NCI-H128 (cell line): ENCODE data around the gene HPD.
"Not testable (repeated sequence)": the region's sequence is repeated elsewhere in the genome, so short reads cannot be mapped to it uniquely, and the experiment has no call there.

ENCODE experiments used
- DNase-seq: peaks from one replicate; lab custom pipeline; 2025; ENCODE audit not compliant: unreplicated experiment; lab: John Stamatoyannopoulos, UW

The HPD gene

DNA sequence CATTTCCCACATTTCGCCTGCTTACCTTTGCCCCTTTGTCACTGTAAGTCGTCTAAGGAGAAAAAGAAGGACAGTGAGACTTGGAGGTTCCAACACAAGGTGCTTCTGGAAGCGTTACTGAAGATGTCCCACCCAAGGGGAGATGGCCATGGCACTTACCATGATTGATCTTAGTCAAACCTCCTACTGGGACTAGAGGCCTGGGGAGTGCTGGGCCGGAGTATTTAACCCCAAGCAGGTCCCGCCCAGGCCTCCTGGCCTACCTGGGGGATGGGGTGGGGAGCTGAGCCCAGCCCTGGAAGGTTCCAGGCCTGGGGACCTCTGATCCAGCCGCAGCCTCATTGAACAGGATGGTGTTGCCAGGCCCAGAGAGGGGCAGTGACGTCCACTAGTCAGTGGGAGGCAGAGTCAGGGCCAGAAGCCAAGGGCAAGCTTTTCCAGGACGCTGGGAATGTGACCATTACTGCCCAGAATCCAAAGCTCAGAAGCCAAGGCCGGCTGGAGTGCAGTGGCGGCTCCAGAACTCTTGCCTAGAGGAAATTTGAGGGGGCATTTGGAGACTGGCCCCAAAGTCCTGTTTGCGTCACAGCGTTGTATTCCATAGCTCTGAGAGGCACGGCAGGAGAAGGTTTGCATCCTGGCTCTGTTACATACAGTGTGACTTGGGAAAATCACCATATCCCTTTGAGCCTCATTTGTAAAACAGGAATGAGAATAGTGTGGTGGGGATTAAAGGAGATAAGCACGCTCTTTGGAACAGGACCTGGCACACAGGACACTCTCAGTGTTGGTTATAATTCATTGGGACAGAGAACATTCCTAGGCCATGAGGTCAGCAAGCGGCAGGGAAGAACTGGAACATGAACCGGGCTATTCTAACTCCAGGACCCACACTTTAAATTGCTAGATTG lies at the start of gene HPD:
HPD (minus strand) TSS at position 198 of the 911 bp plus-strand sequence; CDS start at position 162, 36 bp downstream.
- no peak for DNase-seq

DNA sequence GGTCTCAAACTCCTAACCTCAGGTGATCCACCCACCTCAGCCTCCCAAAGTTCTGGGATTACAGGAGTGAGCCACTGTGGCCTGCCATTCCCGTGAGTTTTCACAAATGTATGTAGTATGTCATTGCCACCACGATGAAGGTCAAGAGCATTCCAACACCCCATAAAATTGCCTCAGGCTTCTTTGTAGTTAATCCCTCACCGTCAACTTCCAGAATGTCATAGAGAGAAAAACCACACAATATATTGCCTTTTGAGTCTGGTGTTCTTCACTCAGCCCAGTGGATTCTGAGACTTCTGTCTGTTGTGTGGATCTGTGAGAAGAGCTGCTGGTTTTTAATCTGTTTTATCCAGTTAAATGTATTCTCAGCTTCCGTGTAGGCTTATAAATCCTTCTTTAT lies 47.1 kb upstream of the HPD start:
- DNase-seq = no peak

- no peak for DNase-seq
Measured at GRCh38 chr12:121903202-121903601, 44.5 kb upstream of the HPD start.

GRCh38 chr12:121899590-121899989 lies 40.9 kb upstream of the HPD start:
- no peak for DNase-seq

- no peak for DNase-seq
Measured at GRCh38 chr12:121898287-121898686, 39.6 kb upstream of the HPD start.

GRCh38 chr12:121894633-121895032 lies 36.0 kb upstream of the HPD start:
- no peak for DNase-seq

DNA sequence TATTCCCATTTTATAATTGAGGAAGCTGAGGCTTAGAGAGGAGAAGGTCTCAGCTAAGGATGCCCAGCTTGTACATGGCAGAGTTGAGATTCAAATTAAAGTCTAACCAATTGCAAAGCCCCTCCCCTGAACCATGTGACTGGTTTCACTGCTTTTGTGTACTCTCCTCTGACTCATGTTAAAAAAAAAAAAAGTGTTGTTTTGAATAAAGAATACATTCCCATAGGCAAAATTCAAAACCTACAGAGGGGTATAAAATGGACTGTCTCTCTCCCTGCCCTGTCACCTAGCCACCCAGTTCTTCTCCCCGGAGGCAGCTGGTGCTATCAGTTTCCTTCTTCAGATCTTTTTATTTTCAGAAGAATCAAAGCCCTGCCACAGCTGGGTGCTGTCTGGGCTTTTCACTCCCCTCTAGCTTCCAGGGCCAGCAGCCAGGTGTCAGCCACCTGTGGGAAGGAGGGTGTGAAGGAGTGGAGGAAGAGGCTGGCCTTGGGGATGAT lies 35.4 kb upstream of the HPD start:
- no peak for DNase-seq

DNA sequence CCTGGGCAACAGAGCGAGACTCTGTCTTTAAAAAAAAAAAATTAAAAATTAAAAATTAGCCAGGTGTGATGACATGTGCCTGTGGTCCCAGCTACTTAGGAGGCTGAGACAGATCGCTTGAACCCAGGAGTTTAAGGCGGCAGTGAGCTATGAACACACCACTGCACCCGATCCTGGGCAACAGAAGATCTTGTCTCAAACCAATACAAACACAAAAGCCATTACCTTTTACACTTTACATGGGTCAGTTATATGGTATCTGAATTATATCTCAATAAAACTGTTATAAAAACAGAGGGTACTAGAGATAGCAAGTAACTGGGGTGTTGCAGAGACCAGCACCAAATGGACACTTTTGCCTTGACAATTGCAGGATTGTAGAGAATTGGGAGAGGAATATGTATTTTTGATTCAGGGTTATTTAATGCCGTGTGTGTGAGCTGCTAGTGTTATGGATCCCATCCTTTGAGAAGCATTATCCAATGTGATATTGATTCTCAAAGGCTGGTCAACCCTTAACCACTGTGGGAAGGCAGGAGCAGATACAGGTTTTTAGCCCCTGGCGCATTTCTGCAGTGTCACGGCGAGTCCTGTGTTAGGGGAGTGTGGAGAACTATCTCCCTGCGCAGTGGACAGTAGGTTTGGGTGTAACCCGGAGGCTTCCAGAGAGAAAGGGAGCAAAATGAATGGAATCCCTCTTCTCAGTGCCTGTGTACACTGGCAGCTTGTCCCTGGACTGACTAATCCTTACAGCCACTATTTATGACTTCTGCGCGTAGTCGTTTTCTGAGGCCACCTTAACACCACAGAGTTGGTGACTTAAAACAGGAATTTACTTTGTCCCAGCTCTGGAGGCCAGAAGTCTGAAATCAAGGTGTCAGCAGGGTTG lies 34.3 kb upstream of the HPD start:
- DNase-seq = no peak

DNA sequence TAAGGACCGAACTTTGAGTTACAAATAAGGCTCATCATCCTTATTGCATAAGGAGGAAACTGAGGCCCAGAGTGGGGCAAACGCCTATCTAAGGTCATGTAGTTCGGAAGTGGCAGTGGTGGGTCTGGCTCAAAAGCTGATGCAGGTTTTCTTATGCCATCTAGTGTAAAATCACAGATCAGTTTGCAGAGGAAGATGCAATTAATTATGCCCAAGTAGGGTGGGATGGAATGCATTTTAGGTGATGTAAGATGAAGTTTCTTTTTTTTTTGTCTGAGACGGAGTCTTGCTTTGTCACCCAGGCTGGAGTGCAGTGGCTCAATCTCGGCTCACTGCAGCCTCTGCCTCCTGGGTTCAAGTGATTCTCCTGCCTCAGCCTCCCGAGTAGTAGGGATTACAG lies 31.0 kb upstream of the HPD start:
- not testable (repeated sequence) for DNase-seq

- DNase-seq = no peak
Measured at GRCh38 chr12:121889274-121889624, 30.6 kb upstream of the HPD start.

GRCh38 chr12:121888478-121889273 lies 30.0 kb upstream of the HPD start, which contains the start of gene PSMD9:
Gene PSMD9 (plus strand): TSS chr12:121888790. CDS start chr12:121888857, 67 bp downstream.
- peak; percentile 90 for DNase-seq

GRCh38 chr12:121888083-121888477 lies 29.4 kb upstream of the HPD start:
- no peak for DNase-seq

- DNase-seq = not testable (repeated sequence)
Measured at GRCh38 chr12:121885129-121885528, 26.5 kb upstream of the HPD start.

DNA sequence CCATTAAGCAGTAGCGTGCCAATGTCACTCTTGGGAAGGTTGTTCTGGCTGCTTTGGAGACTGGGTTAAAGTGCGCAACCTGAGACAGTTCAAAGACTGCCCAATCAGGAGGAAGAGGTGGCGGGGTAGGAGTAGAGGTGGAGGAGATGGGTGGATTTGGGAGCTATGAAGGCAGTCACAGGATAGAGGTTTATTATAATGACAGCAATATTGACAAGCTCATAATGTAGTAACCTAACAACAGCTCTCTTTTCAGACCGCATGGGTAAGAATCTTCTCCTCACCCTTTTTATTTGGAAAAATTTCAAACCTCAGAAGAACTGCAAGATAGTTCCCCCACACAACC lies 24.6 kb upstream of the HPD start:
- DNase-seq = no peak

DNA sequence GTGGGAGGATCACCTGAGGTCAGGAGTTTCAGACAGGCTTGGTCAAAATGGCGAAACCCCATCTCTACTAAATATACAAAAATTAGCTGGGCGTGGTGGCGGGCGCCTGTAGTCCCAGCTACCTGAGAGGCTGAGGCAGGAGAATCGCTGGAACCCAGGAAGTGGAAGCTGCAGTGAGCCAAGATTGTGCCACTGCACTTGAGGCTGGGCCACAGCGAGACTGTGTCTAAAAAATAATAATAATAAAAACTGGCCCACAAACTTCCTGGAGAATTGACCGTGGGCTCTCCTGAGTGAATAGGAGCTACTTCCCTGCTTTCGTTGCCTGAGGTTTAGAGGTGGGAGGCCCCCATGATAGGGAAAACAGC lies 17.4 kb upstream of the HPD start:
- DNase-seq = not testable (repeated sequence)

GRCh38 chr12:121875582-121875981 lies 16.9 kb upstream of the HPD start:
- DNase-seq = no peak

- no peak for DNase-seq
Measured at GRCh38 chr12:121874071-121874470, 15.4 kb upstream of the HPD start.

GRCh38 chr12:121873216-121873569 lies 14.5 kb upstream of the HPD start:
- DNase-seq = no peak

DNA sequence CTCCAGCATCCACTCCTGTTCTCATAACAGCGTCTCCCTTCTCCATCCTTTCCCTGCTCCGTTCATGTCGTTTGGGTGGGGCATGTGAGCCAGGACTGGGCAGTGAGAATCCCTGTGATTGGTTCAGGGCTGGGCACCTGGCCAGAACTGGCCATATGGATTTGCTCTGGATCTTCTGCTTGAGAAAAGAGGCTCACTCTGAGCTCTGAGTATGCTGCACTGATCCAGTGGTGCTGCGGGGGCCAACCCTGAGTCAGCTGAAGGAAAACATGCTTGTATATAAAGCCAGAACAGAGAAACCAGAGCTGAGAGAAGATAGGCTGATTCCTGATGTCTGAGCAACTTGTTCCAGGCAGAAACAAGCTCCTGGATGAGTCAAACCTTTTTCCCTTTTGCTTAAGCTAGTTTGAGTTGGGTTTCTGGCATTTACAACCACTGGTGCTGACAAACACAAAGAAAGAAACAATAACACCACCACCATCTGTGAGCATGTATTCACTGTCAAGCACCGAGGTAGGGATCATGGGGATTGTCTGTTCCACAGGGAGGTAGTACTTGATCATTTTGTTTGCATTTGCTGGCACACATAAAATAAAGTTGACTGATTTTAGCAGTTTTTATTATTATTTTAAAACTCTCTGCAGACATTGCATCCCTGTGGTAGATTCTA lies 14.0 kb upstream of the HPD start:
- no peak for DNase-seq

GRCh38 chr12:121871467-121871866 lies 12.8 kb upstream of the HPD start:
- no peak for DNase-seq

GRCh38 chr12:121869229-121869628 lies 10.6 kb upstream of the HPD start:
- DNase-seq = not testable (repeated sequence)
